Effector memory CD8-positive, alpha-beta T cell (primary cell): Measurements from ENCODE around the gene SLC17A5.
"Not testable (repeated sequence)": the region's sequence is repeated elsewhere in the genome, so short reads cannot be mapped to it uniquely, and the experiment has no call there.

Experiments
- ATAC-seq: fragments of 150-1000 bp; cut with Tn5 transposase; replicated peaks from 2 replicates; pipeline ENCODE4 v1.10.0; 2021; ENCODE audit warnings: mild to moderate bottlenecking, moderate library complexity
- DNase-seq, 3 experiments: peaks; one replicate each; pipeline ENCODE4 v3.0.0; 2021
- H3K27ac Mint-ChIP-seq, 2 donors: one replicate each; pipeline ENCODE4 v1.8.0; 2022; ENCODE audit warnings: mild to moderate bottlenecking in 2 of 2, mixed read lengths in 2 of 2, moderate library complexity in 2 of 2
- H3K27me3 Mint-ChIP-seq, 2 donors: one replicate each; pipeline ENCODE4 v1.8.0; 2022; ENCODE audit warnings: mixed read lengths in 2 of 2
- H3K36me3 Mint-ChIP-seq: one replicate; pipeline ENCODE4 v1.8.0; 2022; ENCODE audit warnings: mild to moderate bottlenecking, moderate library complexity, mixed read lengths; ENCODE audit not compliant: insufficient read depth
- H3K4me1 Mint-ChIP-seq, 2 donors: one replicate each; pipeline ENCODE4 v1.8.0; 2022; ENCODE audit warnings: low read depth in 2 of 2, mixed read lengths in 2 of 2
- H3K4me3 Mint-ChIP-seq, 2 donors: one replicate each; pipeline ENCODE4 v1.8.0; 2022; ENCODE audit warnings: mild to moderate bottlenecking in 2 of 2, mixed read lengths in 2 of 2, moderate library complexity in 2 of 2
- H3K9me3 Mint-ChIP-seq, 2 donors: one replicate each; pipeline ENCODE4 v1.8.0; 2022; ENCODE audit warnings: mixed read lengths in 2 of 2

Gene SLC17A5

GRCh38 chr6:73680289-73680918, 26.6 kb upstream of the SLC17A5 start:
- no peak for ATAC-seq
- Mint-ChIP-seq H3K27ac (no peak overlapping the region), H3K4me1 (peaks cover 0 to under 1% of the 10 kb centered on the region in 2 donors), H3K9me3 (no peaks in the 10 kb centered on the region), H3K36me3 (no peaks in the 10 kb centered on the region), H3K27me3 (peaks cover 15 to 56% of the 10 kb centered on the region in 2 donors), H3K4me3 (no peak overlapping the region)
- no peak for DNase-seq

GRCh38 chr6:73679846-73680245, 26.1 kb upstream of the SLC17A5 start:
- DNase-seq, ATAC-seq, H3K4me3 Mint-ChIP-seq, H3K27ac Mint-ChIP-seq, H3K9me3 Mint-ChIP-seq, H3K4me1 Mint-ChIP-seq, H3K36me3 Mint-ChIP-seq: not testable (repeated sequence)
- peaks cover 15 to 57% of the 10 kb centered on the region in 2 donors for H3K27me3 Mint-ChIP-seq

- H3K4me3 Mint-ChIP-seq: no peak overlapping the region
- H3K27ac Mint-ChIP-seq: no peak overlapping the region
- peaks cover 15 to 57% of the 10 kb centered on the region in 2 donors for H3K27me3 Mint-ChIP-seq
- no peaks in the 10 kb centered on the region for H3K36me3 Mint-ChIP-seq
- no peaks in the 10 kb centered on the region for H3K9me3 Mint-ChIP-seq
- DNase-seq (no peak), ATAC-seq (no peak)
- peaks cover 0 to 2% of the 10 kb centered on the region in 2 donors for H3K4me1 Mint-ChIP-seq
These were observed 25.2 kb upstream of the SLC17A5 start for GRCh38 chr6:73679009-73679408.

GRCh38 chr6:73675466-73676098, 21.8 kb upstream of the SLC17A5 start:
- Mint-ChIP-seq H3K36me3 (no peaks in the 10 kb centered on the region), H3K4me1 (peaks cover 0 to 2% of the 10 kb centered on the region in 2 donors), H3K27me3 (peaks cover 13 to 35% of the 10 kb centered on the region in 2 donors), H3K9me3 (no peaks in the 10 kb centered on the region), H3K4me3 (no peak overlapping the region), H3K27ac (no peak overlapping the region)
- DNase-seq (peak; percentile 65 to 75 (median 70)), ATAC-seq (peak; percentile 78)

DNA sequence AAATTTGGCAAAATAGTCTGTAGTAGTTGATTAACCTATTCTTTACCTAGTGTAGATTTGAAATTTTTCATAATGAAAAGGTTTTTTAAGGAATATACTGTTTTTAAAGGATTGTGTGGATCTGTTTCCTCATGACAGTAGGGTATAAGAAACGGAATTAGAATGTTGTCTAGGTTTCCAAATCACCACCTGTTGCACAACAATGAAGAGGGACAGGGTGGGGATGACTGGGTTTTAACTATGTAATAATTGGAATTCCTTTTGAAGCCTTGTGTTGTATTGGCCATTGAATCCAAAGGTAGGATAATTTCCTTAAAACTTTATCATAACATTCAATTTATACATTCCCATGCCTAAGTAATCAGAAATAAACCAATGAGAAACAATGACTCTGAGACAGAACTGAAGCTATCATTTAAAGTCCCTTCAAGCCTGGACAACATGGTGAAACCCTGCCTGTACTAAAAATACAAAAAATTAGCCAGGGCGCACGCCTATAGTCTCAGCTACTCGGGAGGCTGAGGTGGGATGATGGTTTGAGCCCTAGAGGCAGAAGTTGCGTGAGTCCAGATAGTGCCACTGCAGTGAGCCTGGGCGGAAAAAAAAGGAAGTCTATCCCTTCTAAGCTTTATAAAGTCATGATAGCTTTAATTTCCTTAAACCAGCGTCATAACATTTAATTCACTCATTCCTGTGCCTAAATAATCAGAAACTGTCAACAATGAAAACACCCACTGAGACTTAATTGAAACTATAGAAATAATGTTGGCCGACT, 18.3 kb upstream of the SLC17A5 start:
- ATAC-seq (no peak), DNase-seq (no peak)
- Mint-ChIP-seq H3K36me3 (no peaks in the 10 kb centered on the region), H3K9me3 (no peaks in the 10 kb centered on the region), H3K4me1 (peaks cover 0 to 2% of the 10 kb centered on the region in 2 donors), H3K27me3 (peaks cover 29 to 49% of the 10 kb centered on the region in 2 donors), H3K27ac (no peak overlapping the region), H3K4me3 (no peak overlapping the region)

DNA sequence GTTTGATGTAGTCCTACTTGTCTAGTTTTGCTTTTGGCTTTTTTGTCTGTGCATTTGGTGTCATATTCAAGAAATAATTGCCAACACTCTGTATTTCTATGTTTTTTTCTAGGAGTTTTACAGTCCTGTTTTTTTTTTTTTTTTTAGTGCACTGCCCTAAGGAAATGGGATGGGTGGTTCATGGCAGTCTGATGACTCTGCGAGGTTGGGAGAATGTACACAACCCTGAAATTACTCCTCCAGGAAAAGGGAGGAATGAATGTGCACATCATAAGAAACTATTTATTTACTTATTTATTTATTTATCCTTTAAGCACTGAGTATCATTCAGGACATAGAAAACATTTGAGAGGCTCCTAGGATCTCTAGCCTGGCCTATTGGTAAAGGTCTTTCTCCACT, 15.2 kb upstream of the SLC17A5 start:
- H3K27me3 Mint-ChIP-seq: peaks cover 48 to 57% of the 10 kb centered on the region in 2 donors
- no peak overlapping the region for H3K4me3 Mint-ChIP-seq
- no peak overlapping the region for H3K27ac Mint-ChIP-seq
- H3K4me1 Mint-ChIP-seq: peaks cover 0 to 3% of the 10 kb centered on the region in 2 donors
- no peaks in the 10 kb centered on the region for H3K9me3 Mint-ChIP-seq
- no peaks in the 10 kb centered on the region for H3K36me3 Mint-ChIP-seq
- ATAC-seq: no peak
- no peak for DNase-seq

- Mint-ChIP-seq H3K4me3 (no peak overlapping the region), H3K27me3 (peaks cover 52 to 61% of the 10 kb centered on the region in 2 donors), H3K27ac (no peak overlapping the region), H3K4me1 (peaks cover 0 to 3% of the 10 kb centered on the region in 2 donors), H3K36me3 (no peaks in the 10 kb centered on the region), H3K9me3 (no peaks in the 10 kb centered on the region)
- no peak for DNase-seq
- ATAC-seq: no peak
These were observed 14.0 kb upstream of the SLC17A5 start for GRCh38 chr6:73667798-73668197.

- Mint-ChIP-seq H3K36me3 (no peaks in the 10 kb centered on the region), H3K9me3 (no peaks in the 10 kb centered on the region), H3K4me3 (no peak overlapping the region), H3K27me3 (peaks cover 50 to 57% of the 10 kb centered on the region in 2 donors), H3K27ac (no peak overlapping the region), H3K4me1 (peaks cover 0 to 3% of the 10 kb centered on the region in 2 donors)
- DNase-seq (no peak), ATAC-seq (no peak)
These were observed 12.6 kb upstream of the SLC17A5 start for GRCh38 chr6:73666393-73666792.

DNA sequence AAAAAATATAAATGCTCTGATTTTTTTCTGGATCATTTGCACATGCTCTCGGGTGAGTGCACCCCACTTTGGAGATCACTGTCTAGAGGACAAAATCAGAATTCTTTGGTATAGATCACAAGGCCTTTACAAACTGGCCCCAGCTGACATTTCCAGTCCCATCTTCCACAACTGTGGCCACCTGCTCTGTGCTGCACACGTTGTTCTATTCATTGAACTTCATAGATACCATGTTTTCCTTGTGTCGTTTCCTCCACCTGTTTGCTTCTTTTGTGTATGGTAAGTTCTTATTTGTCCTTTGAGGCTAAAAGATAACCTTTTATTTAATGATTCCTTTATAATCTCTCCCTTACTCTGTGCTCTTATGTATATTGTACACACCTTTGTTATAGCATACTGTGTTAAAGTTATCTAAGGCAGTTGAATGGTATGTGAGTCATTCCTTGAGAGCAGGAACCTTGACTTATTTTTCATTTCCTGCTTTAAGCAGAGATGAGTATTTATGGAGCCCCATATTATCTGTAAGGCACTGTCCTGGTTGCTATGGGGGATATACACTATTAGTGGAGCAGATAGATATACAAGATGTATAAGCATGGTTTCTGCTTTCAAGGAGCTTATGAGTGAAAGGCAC, 12.0 kb upstream of the SLC17A5 start:
- Mint-ChIP-seq H3K9me3 (no peaks in the 10 kb centered on the region), H3K4me3 (no peak overlapping the region), H3K36me3 (no peaks in the 10 kb centered on the region), H3K4me1 (peaks cover 0 to 3% of the 10 kb centered on the region in 2 donors), H3K27me3 (peaks cover 44 to 52% of the 10 kb centered on the region in 2 donors), H3K27ac (no peak overlapping the region)
- no peak for DNase-seq
- no peak for ATAC-seq

- Mint-ChIP-seq H3K27ac (no peak overlapping the region), H3K27me3 (peaks cover 33 to 41% of the 10 kb centered on the region in 2 donors), H3K4me3 (no peak overlapping the region), H3K4me1 (peaks cover 0 to 3% of the 10 kb centered on the region in 2 donors), H3K36me3 (no peaks in the 10 kb centered on the region), H3K9me3 (no peaks in the 10 kb centered on the region)
- DNase-seq (no peak), ATAC-seq (no peak)
These were observed 10.9 kb upstream of the SLC17A5 start for GRCh38 chr6:73664701-73665100.

DNA sequence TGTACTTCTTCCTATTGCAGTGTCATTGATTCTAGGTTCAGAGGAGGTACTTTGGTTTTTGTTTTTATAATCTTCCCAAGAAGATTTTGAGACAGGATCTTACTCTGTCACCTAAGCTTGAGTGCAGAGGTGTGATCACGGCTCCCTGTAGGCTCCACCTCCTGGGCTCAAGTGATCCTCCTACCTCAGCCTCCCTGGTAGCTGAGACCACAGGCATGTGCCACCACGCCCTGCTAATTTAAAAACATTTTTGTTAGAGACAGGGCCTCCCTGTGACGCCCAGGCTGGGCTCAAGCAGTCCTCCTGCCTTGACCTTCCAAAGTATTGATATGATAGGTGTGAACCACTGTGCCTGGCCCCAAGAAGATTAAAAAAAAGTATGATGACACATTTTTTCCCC, 3.4 kb upstream of the SLC17A5 start:
- Mint-ChIP-seq H3K27ac (peak overlapping the region; percentile 64 to 84), H3K36me3 (peaks cover 13% of the 10 kb centered on the region), H3K27me3 (no peaks in the 10 kb centered on the region), H3K4me1 (peaks cover 19 to 36% of the 10 kb centered on the region in 2 donors), H3K9me3 (no peaks in the 10 kb centered on the region), H3K4me3 (peak overlapping the region in 1 of 2 donors; percentile 41)
- DNase-seq (peak; percentile 11 to 17 (median 16)), ATAC-seq (no peak)

DNA sequence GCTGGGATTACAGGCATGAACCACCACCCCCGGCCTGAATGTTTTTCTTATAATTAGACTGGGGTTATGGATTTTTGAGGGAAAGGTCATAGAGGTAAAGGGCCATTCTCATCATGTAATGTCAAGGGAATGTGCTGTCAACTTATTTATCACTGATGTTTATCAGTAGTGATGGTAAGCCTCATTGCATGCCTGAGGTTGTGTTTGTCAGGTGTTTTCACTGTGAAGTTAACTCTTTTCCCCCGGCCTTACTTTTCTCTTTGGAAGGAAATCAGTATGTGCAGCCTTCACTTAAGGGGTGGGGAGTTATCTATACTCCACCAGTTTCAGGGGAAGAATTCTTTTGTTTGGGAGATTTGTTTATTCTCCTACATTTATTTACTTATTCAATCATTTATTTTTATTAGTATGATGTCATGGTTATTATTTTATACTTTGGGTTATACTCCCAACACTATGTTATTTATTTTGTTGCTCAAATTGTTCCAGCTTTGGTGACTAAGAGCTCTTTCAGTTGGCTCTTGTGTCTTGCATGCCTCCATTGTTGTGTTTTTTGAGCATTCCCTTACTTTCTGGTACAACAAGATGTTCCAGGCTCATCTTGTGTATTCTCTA, 2.8 kb upstream of the SLC17A5 start:
- peaks cover 22 to 42% of the 10 kb centered on the region in 2 donors for H3K4me1 Mint-ChIP-seq
- H3K4me3 Mint-ChIP-seq: peak overlapping the region in 1 of 2 donors; percentile 41
- ATAC-seq (no peak), DNase-seq (no peak)
- no peaks in the 10 kb centered on the region for H3K9me3 Mint-ChIP-seq
- peak overlapping the region in 1 of 2 donors; percentile 84 for H3K27ac Mint-ChIP-seq
- no peaks in the 10 kb centered on the region for H3K27me3 Mint-ChIP-seq
- peaks cover 13% of the 10 kb centered on the region for H3K36me3 Mint-ChIP-seq

GRCh38 chr6:73655341-73655917, 1.6 kb upstream of the SLC17A5 start:
- peak overlapping the region; percentile 97 for H3K27ac Mint-ChIP-seq
- ATAC-seq: no peak
- peak overlapping the region; percentile 34 to 95 for H3K4me3 Mint-ChIP-seq

More at GRCh38 chr6:73655341-73655917, 1.6 kb upstream of the SLC17A5 start:
- no peak for DNase-seq
- Mint-ChIP-seq H3K27me3 (no peaks in the 10 kb centered on the region), H3K9me3 (no peaks in the 10 kb centered on the region), H3K36me3 (peaks cover 17% of the 10 kb centered on the region), H3K4me1 (peaks cover 25 to 42% of the 10 kb centered on the region in 2 donors)
